ENCODE measurements around the gene CYBA. TPM values are rescaled to one million over a fixed set of nuclear protein-coding genes. Genes with fewer than 3 reads are reported as not detected.
A peak's percentile ranks its signal among the peaks of the same experiment; 100 is the strongest.

Gene CYBA
- total RNA-seq, 2 donors from 2014 or later, result 268 to 386 TPM

DNA sequence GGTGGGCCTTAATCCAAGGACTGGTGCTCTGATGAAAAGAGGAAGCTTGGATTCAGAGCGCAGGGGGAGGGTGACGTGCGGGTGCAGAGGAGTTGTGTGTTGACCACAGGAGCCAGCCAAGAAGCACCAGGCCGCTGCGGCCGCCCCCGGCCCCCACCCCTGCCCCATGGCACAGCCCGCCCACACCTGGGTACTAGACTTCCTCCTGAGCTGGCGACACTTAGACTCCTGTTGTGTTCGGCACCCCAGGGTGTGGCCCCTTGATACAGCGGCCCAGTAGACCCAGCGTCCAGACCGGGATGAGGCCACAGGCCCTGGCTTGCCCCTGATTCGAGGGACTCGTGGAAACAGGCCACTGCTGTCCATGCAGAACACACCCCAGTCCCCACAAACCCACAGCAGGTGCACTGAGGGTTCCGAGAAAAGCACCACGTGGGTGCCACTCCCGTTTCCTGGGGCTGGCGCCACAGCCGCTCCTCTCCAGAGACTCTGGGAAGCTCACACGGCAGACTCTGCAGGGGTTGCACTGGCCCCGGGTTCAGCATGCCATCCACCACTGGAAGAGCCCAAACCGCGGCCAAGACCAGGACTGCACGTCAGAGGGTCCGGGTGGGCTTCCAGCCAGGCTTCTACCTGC, 41.2 kb upstream of the CYBA start:
- H3K4me1 Mint-ChIP-seq (ENCODE audit: low read depth in 2 of 2), result peaks cover 4 to 17% of the 10 kb centered on the region in 2 donors
- no peaks in the 10 kb centered on the region for H3K27me3 Mint-ChIP-seq
- no peak for DNase-seq (ENCODE audit: low spot score)
- no peaks in the 10 kb centered on the region for H3K36me3 Mint-ChIP-seq
- no peak overlapping the region for H3K27ac Mint-ChIP-seq
- peak; percentile 24 to 52 for ATAC-seq
- H3K4me3 Mint-ChIP-seq, result no peak overlapping the region
- H3K9me3 Mint-ChIP-seq, result no peaks in the 10 kb centered on the region

DNA sequence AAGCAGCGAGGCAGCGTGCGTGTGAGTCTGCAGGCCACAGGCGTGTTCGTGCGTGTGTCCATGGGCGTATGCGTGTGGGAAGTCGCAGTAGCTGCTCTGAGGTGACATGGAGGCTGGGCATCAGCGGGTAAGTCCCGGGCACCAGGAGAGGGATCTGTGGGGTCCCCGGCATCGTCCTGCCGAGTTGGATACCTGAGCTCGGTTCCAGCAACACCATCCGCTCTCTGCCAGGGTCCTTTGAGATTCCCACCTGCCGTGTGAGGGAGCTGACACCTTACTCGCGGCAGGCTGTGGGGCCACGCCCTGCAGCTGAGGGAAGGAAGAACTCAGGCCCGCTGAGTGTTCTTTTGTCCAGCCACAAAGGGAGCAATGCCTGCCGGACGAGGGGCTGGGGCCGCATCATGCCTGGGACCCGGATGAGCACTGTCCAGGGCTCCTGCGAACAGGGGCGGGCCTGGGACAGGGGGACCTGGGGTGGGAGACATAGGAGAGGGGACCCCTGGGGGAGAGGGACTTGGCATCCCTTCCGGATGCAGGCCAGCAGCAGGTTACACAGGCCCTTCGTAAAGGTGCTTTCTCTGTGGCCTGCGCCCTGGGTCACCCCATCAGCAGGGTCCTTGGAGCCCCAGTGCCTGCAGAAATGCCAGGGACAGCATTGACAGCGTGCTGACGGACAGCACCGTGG, 40.4 kb upstream of the CYBA start:
- Mint-ChIP-seq H3K27ac (no peak overlapping the region), H3K27me3 (no peaks in the 10 kb centered on the region), H3K4me1 (ENCODE audit: low read depth in 2 of 2) (peaks cover 4 to 17% of the 10 kb centered on the region in 2 donors), H3K9me3 (no peaks in the 10 kb centered on the region), H3K4me3 (peak overlapping the region; percentile 17), H3K36me3 (no peaks in the 10 kb centered on the region)
- DNase-seq (ENCODE audit: low spot score), result no peak
- ATAC-seq, result no peak

DNA sequence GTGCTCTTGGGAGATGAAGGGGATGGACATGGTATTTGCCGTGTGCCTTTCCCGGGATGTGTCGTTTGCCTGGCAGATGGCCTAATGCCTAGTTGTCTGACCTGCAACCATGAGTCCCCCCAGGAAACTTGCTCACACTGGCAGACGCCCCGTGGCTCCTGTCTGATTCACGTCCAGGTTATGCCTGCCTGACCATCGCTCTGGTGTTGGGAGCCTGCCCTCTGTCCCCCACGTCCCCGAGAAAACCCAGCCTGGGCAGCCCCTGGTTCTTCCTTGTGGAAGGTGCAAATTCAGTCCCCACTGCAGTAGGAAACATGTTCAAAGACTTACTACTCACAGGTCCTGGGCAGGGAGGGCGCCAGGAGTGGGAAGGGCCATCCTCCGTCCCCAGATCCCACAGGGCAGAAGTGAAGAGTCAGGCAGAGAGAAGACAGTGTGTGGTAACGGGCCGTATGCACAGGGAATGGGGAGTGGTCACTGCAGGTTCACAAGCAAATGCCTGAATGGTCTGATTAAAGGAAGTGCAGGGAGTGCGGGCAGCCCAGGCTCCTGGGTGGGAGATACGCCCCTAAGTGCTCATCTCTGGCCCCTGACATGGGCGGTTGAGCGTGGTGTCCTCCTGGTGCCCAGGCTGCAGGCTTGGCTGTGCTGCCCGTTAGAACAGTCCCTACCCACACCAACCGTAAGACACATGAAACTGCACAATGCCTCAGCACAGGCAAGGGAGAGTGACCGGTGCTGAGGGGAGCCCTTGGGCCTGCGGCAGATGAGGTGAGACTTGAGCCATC, 39.7 kb upstream of the CYBA start:
- no peak for ATAC-seq
- Mint-ChIP-seq H3K4me1 (ENCODE audit: low read depth in 2 of 2) (peaks cover 4 to 17% of the 10 kb centered on the region in 2 donors), H3K36me3 (no peaks in the 10 kb centered on the region), H3K27ac (no peak overlapping the region), H3K4me3 (peak overlapping the region; percentile 17), H3K9me3 (no peaks in the 10 kb centered on the region), H3K27me3 (no peaks in the 10 kb centered on the region)
- DNase-seq (ENCODE audit: low spot score), result no peak

DNA sequence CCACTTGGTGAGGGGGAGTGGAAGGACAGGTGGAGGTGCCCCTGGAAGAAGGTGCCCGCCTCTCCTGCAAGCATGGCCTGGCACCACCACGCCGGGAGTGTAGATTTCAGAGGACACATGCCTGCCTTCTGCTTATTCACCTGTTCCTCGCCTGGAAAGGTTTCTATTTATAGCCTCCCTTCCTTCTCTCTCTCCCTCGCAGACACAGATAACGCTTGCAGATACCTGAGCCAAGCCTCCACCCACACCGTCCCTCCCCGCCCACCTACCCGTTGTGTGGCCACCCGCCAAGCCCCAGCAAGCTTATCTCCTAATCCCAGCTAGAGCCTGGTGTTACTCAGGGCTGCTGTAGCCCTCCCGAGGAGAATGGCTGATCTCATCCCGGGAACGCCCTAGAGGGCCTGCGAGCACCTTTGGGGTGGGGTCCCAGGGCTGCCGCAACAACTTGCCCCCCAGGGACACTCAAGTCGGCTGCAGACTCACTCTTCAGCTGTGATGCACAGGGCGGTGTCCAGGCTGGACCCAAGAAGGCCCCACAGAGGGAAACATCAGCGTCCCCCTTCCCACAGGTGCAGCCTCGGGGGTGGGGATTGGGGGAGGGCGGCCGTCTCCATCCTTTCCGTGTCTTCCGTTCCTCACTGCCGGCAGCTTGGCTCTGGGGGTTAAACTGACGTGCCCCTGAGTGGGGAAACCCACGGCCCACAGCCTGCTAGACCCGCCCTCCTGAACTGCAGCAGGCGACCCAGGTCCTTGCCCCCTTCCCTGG, 37.3 kb upstream of the CYBA start:
- peaks cover 8 to 23% of the 10 kb centered on the region in 2 donors for H3K4me1 Mint-ChIP-seq (ENCODE audit: low read depth in 2 of 2)
- H3K27me3 Mint-ChIP-seq, result no peaks in the 10 kb centered on the region
- H3K36me3 Mint-ChIP-seq, result no peaks in the 10 kb centered on the region
- no peak for ATAC-seq
- no peak for DNase-seq (ENCODE audit: low spot score)
- H3K27ac Mint-ChIP-seq, result no peak overlapping the region
- H3K4me3 Mint-ChIP-seq, result no peak overlapping the region
- no peaks in the 10 kb centered on the region for H3K9me3 Mint-ChIP-seq

DNA sequence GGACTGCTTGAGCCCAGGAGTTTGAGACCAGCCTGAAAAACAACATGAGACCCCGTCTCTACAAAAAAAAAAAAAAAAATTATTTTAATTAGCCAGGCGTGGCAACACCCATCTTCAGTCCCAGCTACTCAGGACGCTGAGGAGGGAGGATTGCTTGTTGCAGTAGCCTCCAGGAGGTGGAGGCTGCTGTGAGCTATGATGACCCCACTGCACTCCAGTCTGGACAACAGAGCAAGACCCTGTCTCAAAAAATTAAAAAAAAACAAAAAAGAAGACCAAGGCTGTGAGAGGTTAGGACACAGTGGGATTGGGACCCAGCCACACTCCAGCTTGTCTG, 36.8 kb upstream of the CYBA start:
- ATAC-seq (no peak), DNase-seq (ENCODE audit: low spot score) (no peak)
- Mint-ChIP-seq H3K9me3 (no peaks in the 10 kb centered on the region), H3K4me3 (no peak overlapping the region), H3K27ac (no peak overlapping the region), H3K4me1 (ENCODE audit: low read depth in 2 of 2) (peaks cover 8 to 20% of the 10 kb centered on the region in 2 donors), H3K36me3 (no peaks in the 10 kb centered on the region), H3K27me3 (no peaks in the 10 kb centered on the region)

DNA sequence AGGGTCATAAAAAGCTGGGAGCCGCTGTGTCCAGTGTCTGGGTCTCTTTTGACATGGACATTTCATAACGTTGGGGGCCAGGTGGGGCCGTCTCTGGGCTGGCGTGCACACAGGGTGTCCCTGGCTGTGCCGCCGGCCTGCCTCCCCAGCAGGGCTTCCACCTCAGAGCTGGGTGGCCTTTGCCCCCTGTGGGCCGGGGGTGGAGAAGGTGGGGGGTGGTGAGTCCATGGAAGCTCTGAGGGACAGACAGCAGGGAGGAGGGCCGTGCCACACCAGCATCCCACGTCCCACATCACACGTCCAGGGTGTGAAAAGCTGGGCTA, 36.4 kb upstream of the CYBA start:
- Mint-ChIP-seq H3K36me3 (no peaks in the 10 kb centered on the region), H3K4me3 (no peak overlapping the region), H3K27me3 (no peaks in the 10 kb centered on the region), H3K9me3 (no peaks in the 10 kb centered on the region), H3K27ac (no peak overlapping the region), H3K4me1 (ENCODE audit: low read depth in 2 of 2) (peaks cover 12 to 22% of the 10 kb centered on the region in 2 donors)
- no peak for ATAC-seq
- DNase-seq (ENCODE audit: low spot score), result no peak

DNA sequence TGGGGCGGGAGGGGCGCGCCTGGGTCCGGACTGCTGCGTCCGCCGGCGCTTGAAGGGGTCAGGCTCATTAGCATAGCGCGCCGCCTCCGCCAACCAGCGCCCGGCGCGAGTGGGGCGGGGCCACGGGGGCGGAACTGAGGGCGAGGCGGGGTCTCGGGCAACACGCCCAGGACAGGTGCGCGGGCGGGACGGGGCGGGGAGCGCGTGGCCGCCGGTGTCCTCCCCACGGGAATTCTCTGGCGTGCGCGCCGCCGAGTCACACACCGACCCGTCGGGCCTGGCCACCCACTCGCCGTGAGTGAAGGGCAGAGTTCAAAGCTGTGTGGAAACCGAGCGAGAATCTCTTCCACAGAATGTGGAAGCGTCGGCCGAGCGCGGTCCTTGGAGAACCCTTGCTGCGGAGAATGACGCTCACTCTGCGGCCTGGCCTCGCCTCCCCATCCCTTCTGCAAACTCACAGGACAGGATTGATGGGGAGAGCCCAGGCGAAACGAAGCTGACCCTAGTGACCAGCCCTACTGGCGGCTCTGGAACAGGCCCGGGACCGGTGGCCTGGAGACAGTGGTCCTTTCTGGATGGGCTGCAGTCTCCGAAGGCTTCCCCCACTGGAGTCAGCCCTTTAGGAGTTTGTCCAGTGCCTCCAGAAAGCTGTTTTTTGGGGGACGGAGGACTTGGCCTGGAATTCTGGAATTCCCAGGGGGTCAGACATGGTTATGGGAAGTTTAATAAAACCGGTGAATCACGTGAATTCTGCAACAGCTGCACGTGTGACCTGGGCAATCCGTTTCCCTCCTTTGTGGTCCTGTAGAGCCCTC, 35.8 kb upstream of the CYBA start, which contains the start of gene SNAI3:
Gene SNAI3, minus strand, starts transcription at position 69 of the 815 bp plus-strand sequence. CDS start 101 bp downstream, outside the sequence.
- no peaks in the 10 kb centered on the region for H3K27me3 Mint-ChIP-seq
- DNase-seq (ENCODE audit: low spot score) (peak; percentile 91), ATAC-seq (peak; percentile 95 to 98)
- peak within 1 kb of the TSS; percentile 41 for H3K4me3 Mint-ChIP-seq
- no peaks in the 10 kb centered on the region for H3K36me3 Mint-ChIP-seq
- no peak within 1 kb of the TSS for H3K27ac Mint-ChIP-seq
- H3K4me1 Mint-ChIP-seq (ENCODE audit: low read depth in 2 of 2), result peaks cover 18 to 20% of the 10 kb centered on the region in 2 donors
- no peaks in the 10 kb centered on the region for H3K9me3 Mint-ChIP-seq

DNA sequence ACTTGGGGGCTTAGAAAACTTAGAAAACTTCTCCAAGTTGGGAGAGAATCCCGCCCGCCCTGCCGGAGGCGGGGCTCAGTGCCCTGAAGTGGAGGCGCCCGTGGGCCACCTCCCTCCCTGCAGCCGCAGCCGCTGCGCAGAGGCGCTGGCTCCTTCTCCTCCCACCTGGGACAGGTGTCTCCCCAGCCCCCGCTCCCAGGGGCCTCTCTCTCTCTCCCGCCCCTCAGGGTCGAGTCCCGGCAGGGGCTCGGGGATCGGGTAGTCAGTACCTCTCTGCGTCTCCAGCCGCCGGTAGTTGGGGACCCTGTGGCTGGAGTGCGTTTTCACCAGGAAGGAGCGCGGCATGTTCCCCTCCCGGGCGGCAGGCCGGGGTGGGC, 35.2 kb upstream of the CYBA start:
- no peaks in the 10 kb centered on the region for H3K27me3 Mint-ChIP-seq
- peak overlapping the region; percentile 41 for H3K4me3 Mint-ChIP-seq
- H3K4me1 Mint-ChIP-seq (ENCODE audit: low read depth in 2 of 2), result peaks cover 20 to 22% of the 10 kb centered on the region in 2 donors
- DNase-seq (ENCODE audit: low spot score) (no peak), ATAC-seq (peak in 1 of 2 donors; percentile 31)
- H3K27ac Mint-ChIP-seq, result no peak overlapping the region
- no peaks in the 10 kb centered on the region for H3K9me3 Mint-ChIP-seq
- H3K36me3 Mint-ChIP-seq, result no peaks in the 10 kb centered on the region

DNA sequence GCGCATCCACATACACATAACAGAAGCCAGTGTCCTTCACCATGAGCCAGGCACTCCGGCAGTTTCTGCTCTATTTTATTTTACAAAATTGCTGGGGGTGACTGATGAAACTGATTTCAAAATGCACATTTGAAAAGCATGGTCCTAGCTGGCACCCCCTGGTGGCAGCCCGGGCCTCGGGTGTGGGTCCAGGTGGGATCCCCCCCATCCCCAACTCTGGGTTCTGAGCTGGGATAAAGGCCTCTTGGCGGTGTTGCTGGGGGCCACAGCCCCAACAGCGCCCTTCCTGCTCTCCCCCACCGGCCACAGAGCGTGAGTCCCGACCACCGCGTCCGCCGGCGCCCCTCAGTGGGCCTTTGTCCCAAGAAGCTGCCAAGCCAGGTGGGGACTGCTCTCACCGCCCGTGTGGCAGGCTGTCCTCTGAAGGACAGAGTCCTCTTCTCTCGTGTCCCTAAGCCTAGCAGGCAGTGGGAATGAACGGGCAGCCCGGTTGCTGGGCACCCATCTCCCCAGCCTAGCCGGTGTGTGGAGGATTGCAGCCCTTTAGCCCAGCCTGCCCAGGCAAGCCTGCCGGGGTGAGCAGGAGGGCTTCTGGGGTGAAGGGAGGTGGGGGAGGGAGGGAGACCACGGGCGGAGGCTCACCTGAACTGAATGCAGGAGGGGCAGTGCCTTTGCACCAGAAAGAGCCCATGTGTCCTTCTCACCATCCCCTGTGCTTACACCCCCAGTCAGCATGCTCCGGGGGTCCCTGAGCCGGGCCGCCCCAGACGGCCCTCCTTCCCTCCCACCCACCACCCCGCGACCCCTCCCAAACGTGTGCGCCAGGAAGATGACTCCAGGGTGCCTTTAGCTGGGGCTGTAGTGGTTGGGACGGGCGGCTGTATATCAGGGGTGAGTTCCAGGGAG, 34.6 kb upstream of the CYBA start:
- Mint-ChIP-seq H3K27me3 (no peaks in the 10 kb centered on the region), H3K4me1 (ENCODE audit: low read depth in 2 of 2) (peaks cover 16 to 18% of the 10 kb centered on the region in 2 donors), H3K9me3 (no peaks in the 10 kb centered on the region), H3K36me3 (no peaks in the 10 kb centered on the region), H3K4me3 (peak overlapping the region; percentile 41), H3K27ac (no peak overlapping the region)
- no peak for ATAC-seq
- no peak for DNase-seq (ENCODE audit: low spot score)

DNA sequence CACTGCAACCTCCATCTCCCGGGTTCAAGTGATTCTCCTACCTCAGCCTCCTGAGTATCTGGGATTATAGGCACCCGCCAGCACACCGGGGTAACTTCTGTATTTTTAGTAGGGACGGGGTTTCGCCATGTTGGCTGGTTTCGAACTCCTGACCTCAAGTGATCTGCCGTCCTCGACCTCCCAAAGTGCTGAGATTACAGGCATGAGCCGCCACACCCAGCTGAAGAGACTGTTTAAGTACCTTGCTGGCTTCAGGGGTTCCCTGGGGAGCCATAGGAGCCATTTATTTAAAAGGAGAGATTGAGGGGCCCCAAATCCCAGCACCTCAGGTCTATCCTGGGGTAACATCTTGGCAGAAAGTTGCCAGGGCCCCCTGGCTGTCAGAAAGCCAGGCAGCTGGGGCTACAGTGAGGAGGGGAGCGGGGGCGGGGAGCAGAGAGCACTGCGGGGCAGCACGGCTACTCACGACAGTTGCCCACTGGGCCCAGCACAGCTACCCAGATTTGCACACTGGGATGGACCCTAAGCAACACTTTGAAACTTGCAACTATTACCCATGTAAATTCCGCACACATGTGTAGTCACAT, 33.8 kb upstream of the CYBA start:
- ATAC-seq (no peak), DNase-seq (ENCODE audit: low spot score) (no peak)
- Mint-ChIP-seq H3K27ac (no peak overlapping the region), H3K36me3 (no peaks in the 10 kb centered on the region), H3K4me1 (ENCODE audit: low read depth in 2 of 2) (peaks cover 16 to 18% of the 10 kb centered on the region in 2 donors), H3K4me3 (peak overlapping the region; percentile 41), H3K9me3 (no peaks in the 10 kb centered on the region), H3K27me3 (no peaks in the 10 kb centered on the region)

DNA sequence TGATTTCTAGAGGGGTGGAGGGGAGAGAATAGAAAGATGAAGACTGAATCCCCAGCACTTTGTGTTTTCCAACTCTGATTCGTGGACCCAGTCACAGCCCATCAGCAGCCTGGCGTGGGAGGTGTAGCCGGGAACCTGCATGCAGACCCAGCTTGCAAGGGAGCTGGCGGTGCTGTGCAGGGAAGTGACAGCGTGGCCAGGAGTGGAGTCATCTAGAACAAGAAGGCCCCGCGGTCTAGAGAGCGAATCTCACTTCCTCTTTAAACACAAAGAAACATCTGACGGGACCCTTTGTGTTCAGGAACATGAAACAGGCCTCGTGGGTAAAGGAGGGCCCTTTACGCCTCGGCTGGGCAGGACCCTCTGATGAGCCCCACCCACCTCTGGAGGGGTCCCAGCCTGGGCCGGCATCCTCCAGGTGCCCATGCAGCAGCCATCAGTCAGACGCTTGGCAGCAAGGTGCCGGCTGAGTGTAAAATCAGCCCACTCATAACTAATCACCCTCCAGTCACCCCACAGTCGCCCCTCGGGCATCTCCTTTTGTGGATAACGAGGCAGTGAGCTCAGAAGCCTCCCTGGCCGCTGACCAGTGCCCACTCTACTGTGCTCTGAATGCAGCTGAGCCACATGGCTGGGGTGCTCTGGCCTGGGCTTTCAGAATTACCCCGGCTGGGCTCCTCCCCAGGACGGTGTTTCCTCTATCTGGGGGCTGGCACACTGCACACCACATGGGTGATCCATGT, 31.0 kb upstream of the CYBA start:
- Mint-ChIP-seq H3K4me1 (ENCODE audit: low read depth in 2 of 2) (peaks cover 16 to 18% of the 10 kb centered on the region in 2 donors), H3K4me3 (peak overlapping the region; percentile 66), H3K27me3 (no peaks in the 10 kb centered on the region), H3K27ac (peak overlapping the region; percentile 77 to 84), H3K9me3 (no peaks in the 10 kb centered on the region), H3K36me3 (no peaks in the 10 kb centered on the region)
- DNase-seq (ENCODE audit: low spot score), result no peak
- ATAC-seq, result peak in 1 of 2 donors; percentile 63
